ENCODE results near the gene FEN1.

DNA sequence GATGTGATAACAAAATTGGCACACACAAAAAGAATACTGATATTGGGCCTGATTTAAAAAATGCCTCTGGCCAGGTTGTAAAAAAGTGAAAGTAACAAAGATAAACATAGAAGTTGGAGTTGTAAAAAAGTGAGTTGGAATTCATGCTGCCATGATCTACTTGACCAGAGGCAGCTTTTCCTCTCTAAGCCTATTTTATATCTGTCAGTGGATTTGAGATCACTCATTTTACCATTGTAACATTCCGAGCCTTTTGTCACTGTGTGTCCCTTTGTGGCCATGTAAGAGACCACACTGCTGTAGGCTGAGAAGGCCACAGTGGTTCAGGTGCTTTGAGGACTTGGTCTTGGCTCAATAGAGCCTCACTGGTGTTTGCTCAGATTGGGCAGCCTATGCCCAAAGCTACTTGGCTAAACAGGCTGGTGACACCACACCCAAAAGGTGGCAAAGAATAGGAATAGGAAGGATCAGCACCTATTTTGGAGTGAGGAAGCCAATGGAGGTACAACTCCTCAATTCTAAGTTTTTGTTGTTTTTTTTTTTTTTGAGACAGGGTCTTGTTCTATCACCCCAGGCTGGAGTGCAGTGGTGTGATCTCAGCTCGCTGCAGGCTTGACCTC, 7.1 kb downstream of the FEN1 start:
- TF ChIP-seq, protein P1, sequence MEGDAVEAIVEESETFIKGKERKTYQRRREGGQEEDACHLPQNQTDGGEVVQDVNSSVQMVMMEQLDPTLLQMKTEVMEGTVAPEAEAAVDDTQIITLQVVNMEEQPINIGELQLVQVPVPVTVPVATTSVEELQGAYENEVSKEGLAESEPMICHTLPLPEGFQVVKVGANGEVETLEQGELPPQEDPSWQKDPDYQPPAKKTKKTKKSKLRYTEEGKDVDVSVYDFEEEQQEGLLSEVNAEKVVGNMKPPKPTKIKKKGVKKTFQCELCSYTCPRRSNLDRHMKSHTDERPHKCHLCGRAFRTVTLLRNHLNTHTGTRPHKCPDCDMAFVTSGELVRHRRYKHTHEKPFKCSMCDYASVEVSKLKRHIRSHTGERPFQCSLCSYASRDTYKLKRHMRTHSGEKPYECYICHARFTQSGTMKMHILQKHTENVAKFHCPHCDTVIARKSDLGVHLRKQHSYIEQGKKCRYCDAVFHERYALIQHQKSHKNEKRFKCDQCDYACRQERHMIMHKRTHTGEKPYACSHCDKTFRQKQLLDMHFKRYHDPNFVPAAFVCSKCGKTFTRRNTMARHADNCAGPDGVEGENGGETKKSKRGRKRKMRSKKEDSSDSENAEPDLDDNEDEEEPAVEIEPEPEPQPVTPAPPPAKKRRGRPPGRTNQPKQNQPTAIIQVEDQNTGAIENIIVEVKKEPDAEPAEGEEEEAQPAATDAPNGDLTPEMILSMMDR (IDR thresholded peaks at IDR 0.05; ENCODE audit: low read depth, low read length, poor library complexity, severe bottlenecking) = no peak
- TF ChIP-seq EZH2phosphoT487 (IDR thresholded peaks at IDR 0.05; ENCODE audit: borderline replicate concordance, low read length) = no peak
